H1 (cell line): ENCODE data around the gene GFOD1. TPM values are rescaled to one million over a fixed set of nuclear protein-coding genes. Genes with fewer than 3 reads are reported as not detected.
A peak's percentile ranks its signal among the peaks of the same experiment; 100 is the strongest.

Source experiments
- CTCF ChIA-PET: fragments of 300-600 bp; sonication (Branson Sonifier 250); formaldehyde crosslinking; loops from one replicate; lab custom pipeline; 2021; ENCODE audit not compliant: partially characterized antibody; lab: Charles Lee
- POLR2A ChIA-PET: fragments of 300-600 bp; sonication (Branson Sonifier 250); formaldehyde crosslinking; loops from one replicate; lab custom pipeline; 2021; ENCODE audit warnings: inconsistent platforms; ENCODE audit not compliant: partially characterized antibody; lab: Charles Lee
- DNase-seq, 2 experiments: peaks; one replicate each; pipeline versions ENCODE4 v3.0.0 to v3.0.0-alpha.2; 2010 to 2022; ENCODE audit warnings: low spot score in 2 of 2, low read depth in 1 of 2, mixed read lengths in 1 of 2
- FAIRE-seq: peaks from 2 replicates; lab custom pipeline; 2011; peaks lifted over from hg19 to GRCh38; lab: Jason Lieb, UNC
- H2AFZ ChIP-seq: 2 replicates; pipeline ENCODE4 v1.8.1; 2012; ENCODE audit warnings: low read length, inconsistent platforms
- H2AK5ac ChIP-seq: 2 replicates; pipeline ENCODE4 v1.6.1; 2013; ENCODE audit warnings: low read depth, low read length
- H2BK120ac ChIP-seq: replicated peaks from 2 replicates; pipeline ENCODE3; 2013; ENCODE audit warnings: low read depth, low read length, inconsistent platforms
- H2BK12ac ChIP-seq: 2 replicates; pipeline ENCODE4 v1.6.1; 2013; ENCODE audit warnings: low read depth, low read length
- H2BK15ac ChIP-seq: 2 replicates; pipeline ENCODE4 v1.6.1; 2013; ENCODE audit warnings: low read length
- H2BK20ac ChIP-seq: 2 replicates; pipeline ENCODE4 v1.6.1; 2013; ENCODE audit warnings: low read length
- H2BK5ac ChIP-seq: 2 replicates; pipeline ENCODE4 v1.6.1; 2013; ENCODE audit warnings: low read depth, low read length
- H3K14ac ChIP-seq: 2 replicates; pipeline ENCODE4 v1.6.1; 2013; ENCODE audit warnings: inconsistent platforms; ENCODE audit not compliant: insufficient read length
- H3K18ac ChIP-seq: 2 replicates; pipeline ENCODE4 v1.6.1; 2013; ENCODE audit warnings: low read length; ENCODE audit errors: extremely low read depth
- H3K23ac ChIP-seq: 2 replicates; pipeline ENCODE4 v1.6.1; 2013; ENCODE audit warnings: inconsistent platforms; ENCODE audit not compliant: insufficient read length
- H3K23me2 ChIP-seq: 2 replicates; pipeline ENCODE4 v1.6.1; 2013; ENCODE audit warnings: low read depth, low read length
- H3K27ac ChIP-seq: 2 replicates; pipeline ENCODE4 v1.6.1; 2011; ENCODE audit warnings: low read depth, low read length, inconsistent platforms
- H3K27me3 ChIP-seq, 4 experiments: replicated peaks in 1 of 4; 1 replicate in 1 of 4; 2 replicates in 3 of 4; pipeline versions ENCODE4 v1.6.1 to v1.8.1; 2011 to 2013; ENCODE audit warnings: low read length in 3 of 4, mild to moderate bottlenecking in 3 of 4, inconsistent platforms in 2 of 4, mixed read lengths in 2 of 4, moderate library complexity in 1 of 4; ENCODE audit not compliant: control insufficient read depth in 3 of 4, insufficient read depth in 3 of 4; ENCODE audit errors: extremely low read depth in 1 of 4
- H3K36me3 ChIP-seq, 4 experiments: 2 replicates each; pipeline versions ENCODE4 v1.6.1 to v1.8.1; 2011 to 2013; ENCODE audit warnings: mild to moderate bottlenecking in 4 of 4, low read length in 3 of 4, moderate library complexity in 2 of 4, control low read depth in 1 of 4, inconsistent platforms in 1 of 4; ENCODE audit not compliant: insufficient read depth in 4 of 4, control insufficient read depth in 2 of 4
- H3K4ac ChIP-seq: replicated peaks from 2 replicates; pipeline ENCODE3; 2013; ENCODE audit warnings: low read length, low read depth, mixed read lengths, inconsistent platforms; ENCODE audit not compliant: insufficient read length
- H3K4me1 ChIP-seq, 4 experiments: replicated peaks in 1 of 4; 1 replicate in 1 of 4; 2 replicates in 3 of 4; pipeline versions ENCODE4 v1.6.1 to v1.8.1; 2011 to 2013; ENCODE audit warnings: low read length in 3 of 4, inconsistent platforms in 2 of 4, mixed read lengths in 1 of 4; ENCODE audit not compliant: insufficient read depth in 4 of 4, control insufficient read depth in 3 of 4
- H3K4me2 ChIP-seq, 2 experiments: 2 replicates each; pipeline versions ENCODE4 v1.6.1 to v1.8.1; 2011 to 2013; ENCODE audit warnings: low read depth in 2 of 2, low read length in 2 of 2, control low read depth in 1 of 2, inconsistent platforms in 1 of 2, mild to moderate bottlenecking in 1 of 2; ENCODE audit not compliant: insufficient read depth in 1 of 2
- H3K4me3 ChIP-seq, 4 experiments: fragments of 200-600, 300-600 bp in 1 of 4; sonication (generic), shearing (Covaris generic), sonication (Bioruptor Twin) in 1 of 4; 2 replicates each; pipeline versions ENCODE4 v1.5.1 to v1.8.1; 2011 to 2016; ENCODE audit warnings: low read length in 4 of 4, low read depth in 3 of 4, control low read depth in 2 of 4, inconsistent platforms in 2 of 4, mild to moderate bottlenecking in 2 of 4, mixed read lengths in 1 of 4, moderate library complexity in 1 of 4; ENCODE audit not compliant: insufficient read depth in 2 of 4; ENCODE audit errors: extremely low read depth in 1 of 4
- H3K56ac ChIP-seq: replicated peaks from 2 replicates; pipeline ENCODE3; 2013; ENCODE audit warnings: low read depth, mild to moderate bottlenecking, mixed read lengths, low read length, inconsistent platforms; ENCODE audit not compliant: insufficient read length
- H3K79me1 ChIP-seq: 2 replicates; pipeline ENCODE4 v1.6.1; 2013; ENCODE audit warnings: low read depth, low read length, control low read depth
- H3K79me2 ChIP-seq, 2 experiments: 2 replicates each; pipeline versions ENCODE4 v1.6.1 to v1.8.1; 2012 to 2013; ENCODE audit warnings: low read length in 2 of 2, mild to moderate bottlenecking in 2 of 2, inconsistent platforms in 1 of 2; ENCODE audit not compliant: insufficient read depth in 2 of 2, control insufficient read depth in 1 of 2
- H3K9ac ChIP-seq, 4 experiments: replicated peaks in 1 of 4; 1 replicate in 1 of 4; 2 replicates in 3 of 4; pipeline versions ENCODE4 v1.6.1 to v1.8.1; 2011 to 2013; ENCODE audit warnings: low read depth in 3 of 4, low read length in 3 of 4, control low read depth in 2 of 4, mild to moderate bottlenecking in 2 of 4, moderate library complexity in 2 of 4, inconsistent platforms in 1 of 4; ENCODE audit errors: extremely low read depth in 1 of 4
- H3K9me3 ChIP-seq, 2 experiments: 2 replicates each; pipeline versions ENCODE4 v1.6.1 to v1.8.1; 2012 to 2013; ENCODE audit warnings: mild to moderate bottlenecking in 2 of 2, moderate library complexity in 2 of 2, control low read depth in 1 of 2, inconsistent platforms in 1 of 2, low read depth in 1 of 2, low read length in 1 of 2, mixed read lengths in 1 of 2; ENCODE audit not compliant: insufficient read depth in 2 of 2
- H4K20me1 ChIP-seq, 2 experiments: replicated peaks in 1 of 2; 2 replicates each; pipeline versions ENCODE3 to v1.8.1; 2011 to 2013; ENCODE audit warnings: inconsistent platforms in 2 of 2, low read length in 2 of 2, mild to moderate bottlenecking in 1 of 2; ENCODE audit not compliant: insufficient read depth in 2 of 2, control insufficient read depth in 1 of 2
- H4K5ac ChIP-seq: 2 replicates; pipeline ENCODE4 v1.6.1; 2013; ENCODE audit warnings: low read length, low read depth, mixed read lengths, inconsistent platforms; ENCODE audit not compliant: insufficient read length
- H4K8ac ChIP-seq: 2 replicates; pipeline ENCODE4 v1.8.0; 2013; ENCODE audit warnings: mild to moderate bottlenecking, moderate library complexity, low read length, inconsistent platforms; ENCODE audit not compliant: insufficient read depth; ENCODE audit errors: extremely low read depth
- H4K91ac ChIP-seq: replicated peaks from 2 replicates; pipeline ENCODE3; 2013; ENCODE audit warnings: low read length, mixed read lengths, inconsistent platforms; ENCODE audit not compliant: insufficient read length
- CBX5 ChIP-seq: fragments of 300-800, 300-1000 bp; sonication (generic); IDR thresholded peaks from 2 replicates; pipeline ENCODE4 v1.7.1; 2016; ENCODE audit warnings: antibody characterized with exemption, low read length, low read depth
- EGR1 ChIP-seq: IDR thresholded peaks from 2 replicates; pipeline ENCODE4 v1.6.1; 2011; ENCODE audit warnings: low read depth, low read length, borderline replicate concordance
- EP300 ChIP-seq, 2 experiments: IDR thresholded peaks; 1 replicate in 1 of 2; 2 replicates in 1 of 2; pipeline ENCODE4 v1.6.1; 2011 to 2012; ENCODE audit warnings: low read depth in 2 of 2, low read length in 2 of 2, mild to moderate bottlenecking in 2 of 2, borderline replicate concordance in 1 of 2, inconsistent platforms in 1 of 2, moderate library complexity in 1 of 2
- JUN ChIP-seq: IDR thresholded peaks from 2 replicates; pipeline ENCODE4 v1.6.1; 2011; ENCODE audit warnings: low read depth, mild to moderate bottlenecking, improper control_type of control experiment, low read length
- PHF8 ChIP-seq: fragments of 200-600 bp; sonication (generic); conservative IDR thresholded peaks from 2 replicates; pipeline ENCODE4 v1.7.1; 2012; ENCODE audit warnings: low read depth, mild to moderate bottlenecking, inconsistent platforms, low read length, moderate library complexity
- RAD21 ChIP-seq, 2 experiments: IDR thresholded peaks in 1 of 2; conservative IDR thresholded peaks in 1 of 2; 2 replicates each; pipeline ENCODE4 v1.6.1; 2011; ENCODE audit warnings: low read depth in 2 of 2, low read length in 2 of 2, improper control_type of control experiment in 1 of 2, inconsistent platforms in 1 of 2, mild to moderate bottlenecking in 1 of 2, moderate library complexity in 1 of 2
- SP1 ChIP-seq: IDR thresholded peaks from 2 replicates; pipeline ENCODE4 v1.6.1; 2011; ENCODE audit warnings: low read depth, low read length
- SUZ12 ChIP-seq: fragments of 200-600 bp; sonication (generic); IDR thresholded peaks from 2 replicates; pipeline ENCODE4 v1.6.1; 2012; ENCODE audit warnings: mild to moderate bottlenecking, inconsistent platforms, low read length, moderate library complexity, mixed read lengths
- TCF12 ChIP-seq: IDR thresholded peaks from 2 replicates; pipeline ENCODE4 v1.6.1; 2011; ENCODE audit warnings: low read depth, mild to moderate bottlenecking, low read length
- YY1 ChIP-seq: IDR thresholded peaks from 2 replicates; pipeline ENCODE4 v1.6.1; 2011; ENCODE audit warnings: low read depth, mild to moderate bottlenecking, low read length
- WGBS, 2 experiments: shearing (Covaris generic) in 1 of 2; methylation state at CpG; one replicate each; pipeline versions ENCODE4 v1.1.6 to v1.1.7; 2013 to 2015; ENCODE audit warnings: low lambda C conversion rate in 2 of 2, mixed read lengths in 2 of 2, inconsistent platforms in 1 of 2, low coverage in 1 of 2, missing lambda C conversion rate in 1 of 2; ENCODE audit not compliant: insufficient replicate concordance in 2 of 2, insufficient coverage in 1 of 2, insufficient read length in 1 of 2; ENCODE audit errors: extremely low coverage in 1 of 2, missing lambda C conversion rate in 1 of 2; 5-methylcytosine and 5-hydroxymethylcytosine counted together
- polyA plus RNA-seq, 7 experiments: library from polyadenylated mRNA; depleted of rRNA in 3 of 7; stranded (reverse) in 5 of 7; unstranded in 2 of 7; fragments of >200 nt in 5 of 7; fragments of 200-250 nt in 2 of 7; gene quantifications; 1 replicate in 5 of 7; 2 replicates in 1 of 7; 4 replicates in 1 of 7; pipeline versions ENCODE4 v1.2.1 to v1.2.3, GENCODE V29; 2011 to 2013; ENCODE audit warnings: missing spikeins in 2 of 7, mixed read lengths in 2 of 7
- total RNA-seq: library from RNA; stranded (reverse); fragmentation: NEBNext Ultra II Directional; extraction: Animal tissue kit (Norgen Biotek cat#: 25700); gene quantifications from 2 replicates; pipeline ENCODE4 v1.2.1, GENCODE V29; 2021
- TF ChIP-seq, protein P1 (sequence below): IDR thresholded peaks from 2 replicates; pipeline ENCODE4 v1.6.1; 2012; ENCODE audit warnings: inconsistent platforms

The GFOD1 gene
- total and polyA plus RNA-seq, 2 of the 8 experiments (the other 6 are each of a cell fraction or from before 2014, with no cell fraction given) = 2.5 to 8.8 TPM

DNA sequence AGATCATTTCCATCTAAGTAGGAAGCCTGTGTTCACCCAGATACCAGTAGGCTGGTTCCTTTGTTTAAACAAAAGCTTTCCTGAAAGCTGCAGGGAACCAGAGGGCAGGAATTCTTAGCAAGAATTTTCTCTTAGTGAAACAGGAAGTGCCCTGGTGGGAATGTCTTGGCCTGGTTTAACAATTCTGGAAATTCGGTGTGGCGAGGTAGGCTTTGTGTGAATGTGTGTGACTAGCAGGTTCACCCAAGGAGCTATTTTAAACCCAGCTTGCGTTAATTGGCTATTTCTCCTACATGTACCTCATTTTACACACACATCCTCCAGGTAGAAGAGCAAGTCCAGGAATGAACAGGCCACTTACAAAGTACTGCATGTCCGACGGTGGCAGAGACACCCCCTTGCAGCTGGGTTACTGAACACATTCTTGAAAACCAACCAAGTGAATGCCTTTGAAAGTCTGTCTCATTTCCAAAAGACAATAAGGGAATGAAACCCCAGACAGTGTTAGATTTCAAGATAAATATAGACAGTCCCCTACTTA, 64.6 kb downstream of the GFOD1 start:
- 5% methylated on average over 5 of the region's 5 CpGs; no CpG with 5 or more reads in 1 of the 2 experiments for WGBS, 2 experiments
- peak overlapping the region; percentile 95 for H2BK5ac ChIP-seq
- peak overlapping the region; percentile 42; the same call in 1 of the 2 replicates for H2BK12ac ChIP-seq
- H3K9ac ChIP-seq = 0 out of 7 replicates have a peak overlapping the region, but pooled peaks of 1 of the 4 experiments have one; percentile 22
- no peaks in the 10 kb centered on the region for H3K27me3 ChIP-seq
- no peak overlapping the region for H2BK15ac ChIP-seq
- H3K4me2 ChIP-seq = peak overlapping the region; percentile 56 to 61
- H4K8ac ChIP-seq = no peak overlapping the region
- H3K56ac ChIP-seq = peak overlapping the region; percentile 32
- FAIRE-seq (peak; percentile 89), DNase-seq (peak in 1 of 2 experiments; percentile 77)
- peak overlapping the region; percentile 96 for H2BK120ac ChIP-seq
- no peak overlapping the region for H2BK20ac ChIP-seq
- no peaks in the 10 kb centered on the region for H3K23me2 ChIP-seq
- H3K79me1 ChIP-seq = no peaks in the 10 kb centered on the region; the same call in 1 of the 2 replicates
- no peaks in the 10 kb centered on the region for H3K36me3 ChIP-seq
- H3K23ac ChIP-seq = no peak overlapping the region
- peaks cover 14 to 23% (median 18%) of the 10 kb centered on the region in 4 experiments for H3K4me1 ChIP-seq
- no peak overlapping the region for H2AK5ac ChIP-seq
- no peaks in the 10 kb centered on the region; a peak in 1 of 4 replicates for H3K79me2 ChIP-seq
- peak overlapping the region; percentile 84 for H3K27ac ChIP-seq
- ChIA-PET CTCF (interaction anchor here (0.6 to 2.7 kb wide), 3 partner anchors 10 to 1208 kb away, joined by 3 to 12 read pairs (median 6); no protein-coding TSS in a partner anchor), POLR2A (interaction anchor here (0.6 to 2.4 kb wide), 18 partner anchors 8 to 193 kb away, joined by 3 to 13 read pairs (median 4); partner anchors contain the start of genes GFOD1 and SIRT5)
- no peak overlapping the region for H3K14ac ChIP-seq
- no peaks in the 10 kb centered on the region for H4K20me1 ChIP-seq
- peak overlapping the region in 1 of 4 experiments; percentile 37; a peak in 1 of 8 replicates for H3K4me3 ChIP-seq
- H3K18ac ChIP-seq = no peak overlapping the region; the same call in 1 of the 2 replicates
- H4K91ac ChIP-seq = peak overlapping the region; percentile 86
- no peak overlapping the region for H3K4ac ChIP-seq
- H2AFZ ChIP-seq = no peak overlapping the region
- no peaks in the 10 kb centered on the region for H3K9me3 ChIP-seq
- H4K5ac ChIP-seq = peak overlapping the region; percentile 76
- TF ChIP-seq TCF12 = 0 out of 2 replicates have a peak, but pooled peaks have one; percentile 56
- TF ChIP-seq CBX5 = no peak
- peak in 1 of 2 experiments; percentile 6; a peak in 2 of 4 replicates for TF ChIP-seq RAD21 (IDR thresholded peaks at IDR 0.05 in 1 of 2, conservative IDR thresholded peaks at IDR 0.05 in 1 of 2; ENCODE audit: low read depth in 2 of 2, low read length in 2 of 2)
- no peak for TF ChIP-seq SUZ12
- TF ChIP-seq EP300 (IDR thresholded peaks at IDR 0.05; ENCODE audit: borderline replicate concordance in 1 of 2, low read depth in 2 of 2, low read length in 2 of 2) = peak in 1 of 2 experiments; percentile 90; a peak in 1 of 3 replicates
- peak; percentile 73 for TF ChIP-seq EGR1
- TF ChIP-seq, protein P1, sequence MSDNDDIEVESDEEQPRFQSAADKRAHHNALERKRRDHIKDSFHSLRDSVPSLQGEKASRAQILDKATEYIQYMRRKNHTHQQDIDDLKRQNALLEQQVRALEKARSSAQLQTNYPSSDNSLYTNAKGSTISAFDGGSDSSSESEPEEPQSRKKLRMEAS = no peak
- no peak for TF ChIP-seq PHF8
- TF ChIP-seq YY1 = peak; percentile 25; the same call in 1 of the 2 replicates
- TF ChIP-seq SP1 = peak; percentile 78; the same call in 1 of the 2 replicates
- TF ChIP-seq JUN = no peak
